ENCODE results near the gene CCIN.

Gene CCIN

DNA sequence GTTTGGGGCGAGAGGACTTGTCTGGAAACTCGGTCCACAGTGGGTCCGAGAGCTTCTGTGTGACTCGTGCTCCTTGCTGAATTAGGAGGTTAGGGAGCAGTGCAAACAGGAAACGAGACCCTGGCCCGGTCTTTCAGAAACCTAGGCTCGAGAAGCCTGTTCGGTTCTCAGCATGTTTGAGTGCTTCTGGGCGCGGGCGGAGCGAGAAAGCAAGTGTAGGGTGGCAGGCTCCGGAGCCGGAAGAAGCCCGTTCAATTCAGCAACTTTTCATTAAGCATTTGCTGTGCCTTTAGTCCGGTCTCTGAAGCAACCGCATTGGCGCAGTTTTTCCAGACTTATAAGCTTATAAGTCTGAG lies 22.1 kb downstream of the CCIN start:
- DNase-seq (ENCODE audit: low spot score): no peak

GRCh38 chr9:36191686-36192085 lies 22.5 kb downstream of the CCIN start:
- DNase-seq (ENCODE audit: low spot score): no peak

DNA sequence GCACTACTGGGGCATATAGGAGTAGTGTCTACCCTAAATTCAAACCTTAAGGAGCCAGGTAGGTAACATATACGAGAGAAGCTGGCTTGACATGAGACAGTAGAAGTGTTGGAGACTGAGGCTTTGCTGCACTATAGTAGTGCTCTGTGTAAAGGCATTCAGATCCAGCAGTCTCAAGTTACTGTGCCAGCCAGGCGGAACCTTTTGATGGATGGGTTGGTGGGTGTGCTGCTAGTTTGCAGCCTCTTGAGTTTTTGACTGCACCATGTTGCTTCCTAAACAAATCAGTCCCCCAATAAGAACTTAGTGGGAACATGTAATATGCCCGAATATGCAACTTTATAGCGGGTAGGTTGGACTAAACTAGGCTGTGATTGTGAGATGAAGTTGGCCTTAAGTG lies 23.0 kb downstream of the CCIN start:
- DNase-seq (ENCODE audit: low spot score): no peak

GRCh38 chr9:36193023-36193422 lies 23.8 kb downstream of the CCIN start:
- DNase-seq (ENCODE audit: low spot score): no peak

DNA sequence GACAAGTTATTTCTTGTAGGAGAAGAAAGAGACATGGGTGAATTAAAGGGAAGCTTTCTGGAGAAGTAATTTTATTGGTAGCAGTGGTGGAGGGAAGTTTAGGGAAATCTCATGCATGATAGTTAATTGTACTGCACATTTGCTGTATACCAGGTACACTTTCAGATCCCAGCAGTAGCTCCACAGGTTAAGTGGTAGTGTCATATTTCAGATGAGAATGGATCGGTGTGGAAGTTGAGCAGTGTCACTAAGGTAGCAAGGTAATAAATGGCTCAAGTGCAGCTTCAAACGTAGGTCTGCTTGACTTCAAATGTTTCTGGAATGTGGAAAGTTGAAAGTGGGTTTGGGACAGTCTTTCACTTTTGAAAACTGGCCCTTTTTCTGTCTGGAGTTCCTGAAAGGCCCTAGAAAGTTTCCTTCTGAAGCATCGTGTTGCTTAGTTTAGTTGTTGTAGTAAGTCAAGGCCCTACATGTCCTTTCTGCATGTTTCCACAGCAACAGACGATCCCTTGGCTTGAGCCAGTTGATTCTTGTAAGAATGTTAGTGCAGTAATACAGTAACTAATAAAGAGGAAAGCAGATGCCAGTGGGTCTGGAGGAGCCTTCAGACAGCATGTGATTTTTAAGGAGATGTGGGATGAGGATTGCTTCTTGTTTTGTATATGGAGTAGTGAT lies 25.3 kb downstream of the CCIN start:
- DNase-seq (ENCODE audit: low spot score): no peak

- peak; percentile 49 for DNase-seq (ENCODE audit: low spot score)
These were observed 35.8 kb downstream of the CCIN start for GRCh38 chr9:36204906-36205547.

DNA sequence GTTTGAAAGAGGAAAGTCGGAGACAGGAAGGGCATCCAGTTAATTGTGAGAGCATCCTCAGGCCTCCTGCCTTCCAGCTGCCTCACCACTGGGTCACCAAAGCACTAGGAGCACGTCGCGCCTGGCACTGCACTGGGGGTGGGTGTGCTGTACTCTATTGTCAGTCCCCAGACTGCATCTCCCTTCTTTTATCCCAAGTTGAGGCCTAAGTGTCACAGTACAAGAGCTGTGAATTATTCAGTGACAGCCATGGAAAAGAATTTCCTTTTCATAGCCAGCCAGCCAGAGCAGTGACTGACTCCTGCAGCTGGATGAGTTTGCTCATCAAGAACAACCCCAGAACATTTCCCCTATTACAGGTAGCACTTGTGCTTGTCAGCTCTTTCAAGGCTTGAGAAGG lies 37.8 kb downstream of the CCIN start:
- no peak for DNase-seq (ENCODE audit: low spot score)

DNA sequence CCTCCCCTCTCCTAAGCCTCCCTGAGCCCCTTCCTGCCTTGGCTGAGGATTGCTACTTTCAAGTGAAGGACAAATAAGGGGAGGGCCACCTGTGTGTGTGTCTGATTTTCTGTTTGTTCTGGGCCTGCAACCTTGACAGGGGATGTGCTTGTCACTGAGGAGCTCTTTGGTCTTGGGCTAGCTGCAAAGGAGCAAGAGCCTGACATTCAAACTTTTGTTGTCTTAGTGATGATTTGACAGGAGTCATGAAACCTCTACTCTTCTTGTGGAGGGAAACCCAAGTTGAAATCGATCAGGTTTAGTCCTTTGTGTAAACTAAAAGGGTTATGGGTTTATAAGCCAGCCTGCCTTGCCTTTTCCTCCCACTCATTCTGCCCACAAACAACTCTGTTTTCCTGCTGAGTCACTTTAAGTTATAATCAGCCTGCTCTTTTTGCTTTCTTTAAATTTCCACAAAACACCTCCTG lies 38.4 kb downstream of the CCIN start:
- no peak for DNase-seq (ENCODE audit: low spot score)

- DNase-seq (ENCODE audit: low spot score): peak; percentile 72
These were observed 39.5 kb downstream of the CCIN start for GRCh38 chr9:36208521-36209253.

- DNase-seq (ENCODE audit: low spot score): no peak
These were observed 41.5 kb downstream of the CCIN start for GRCh38 chr9:36210722-36211121.

- no peak for DNase-seq (ENCODE audit: low spot score)
These were observed 42.3 kb downstream of the CCIN start for GRCh38 chr9:36211510-36211909.

DNA sequence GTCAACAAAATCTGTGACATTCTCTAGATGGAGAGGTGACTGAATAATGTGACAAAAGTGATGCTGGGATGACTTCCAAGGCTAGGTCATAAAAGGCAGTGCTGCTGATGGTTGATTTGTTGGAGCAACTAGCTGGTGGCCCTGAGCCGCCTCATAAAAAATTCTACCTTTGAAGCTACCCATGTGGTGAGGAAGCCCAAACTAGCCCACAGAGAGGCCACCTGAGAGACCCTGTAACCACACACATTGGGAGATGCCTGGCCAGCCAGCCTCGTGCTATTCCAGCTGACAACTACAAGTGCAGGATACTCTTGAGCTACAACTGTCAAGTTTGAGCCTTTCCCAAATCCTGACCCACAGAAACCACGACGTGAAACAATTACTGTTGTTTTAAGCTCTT lies 44.2 kb downstream of the CCIN start:
- DNase-seq (ENCODE audit: low spot score): no peak

DNA sequence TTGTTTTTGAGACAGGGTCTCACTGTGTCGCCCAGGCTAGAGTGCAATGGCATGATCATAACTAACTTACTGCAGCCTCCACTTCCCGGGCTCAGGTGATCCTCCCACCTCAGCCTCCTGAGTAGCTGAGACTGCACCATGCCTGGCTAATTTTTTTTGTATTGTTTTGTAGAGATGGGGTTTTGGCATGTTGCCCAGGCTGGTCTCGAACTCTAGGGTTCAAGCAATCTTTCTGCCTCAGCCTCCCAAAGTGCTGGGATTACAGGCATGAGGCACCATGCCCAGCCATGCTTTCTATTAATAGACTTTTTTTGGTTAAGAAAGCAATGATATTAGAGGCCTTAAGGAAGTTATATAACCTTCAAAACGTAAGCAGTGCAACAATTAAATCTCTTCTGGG lies 44.8 kb downstream of the CCIN start:
- DNase-seq (ENCODE audit: low spot score): no peak

- peak; percentile 72 for DNase-seq (ENCODE audit: low spot score)
These were observed 45.4 kb downstream of the CCIN start for GRCh38 chr9:36214571-36214970.

- no peak for DNase-seq (ENCODE audit: low spot score)
These were observed 48.2 kb downstream of the CCIN start for GRCh38 chr9:36217256-36217968.

- no peak for DNase-seq (ENCODE audit: low spot score)
These were observed 48.8 kb downstream of the CCIN start for GRCh38 chr9:36218011-36218410.

GRCh38 chr9:36218411-36218901 lies 49.3 kb downstream of the CCIN start:
- DNase-seq (ENCODE audit: low spot score): no peak

Data from D341Med (cell line).